ENCODE data around the gene PRMT2.

DNA sequence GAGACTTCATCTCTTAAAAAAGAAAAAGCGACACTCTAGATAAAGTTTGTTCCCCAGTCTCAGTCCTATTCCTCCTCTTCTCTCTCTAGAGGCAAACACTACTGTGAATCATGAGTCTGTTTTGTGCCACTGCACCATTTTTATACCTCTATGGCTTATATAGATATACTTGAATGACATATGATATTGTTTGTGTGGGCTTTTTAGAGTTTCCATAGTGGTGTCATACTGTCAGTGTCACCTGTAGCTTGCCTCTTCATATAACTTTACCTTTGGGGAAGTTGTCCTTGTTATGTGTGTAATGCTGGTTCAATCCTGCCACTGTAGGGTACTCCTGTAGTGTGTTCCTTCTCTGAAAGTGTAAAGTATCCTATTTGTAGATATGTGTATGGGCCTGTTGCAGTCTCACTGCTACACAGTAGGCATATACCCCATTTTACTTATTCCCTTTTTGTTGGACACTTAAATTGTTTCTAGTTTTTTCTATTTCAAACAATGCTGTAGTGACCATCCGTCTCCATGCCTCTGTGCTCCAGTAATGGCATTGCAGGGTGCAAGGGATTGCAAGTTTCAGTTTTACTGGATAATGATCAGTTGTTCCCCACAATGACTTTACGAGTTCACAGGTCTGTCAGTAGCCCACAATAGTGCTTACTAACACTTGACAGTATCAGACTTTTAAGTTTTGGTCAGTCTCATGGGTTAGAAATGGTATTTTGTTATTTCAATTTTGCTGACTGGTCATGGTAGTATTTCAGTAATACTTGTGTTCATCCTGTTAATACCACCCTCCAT lies 2.7 kb downstream of the PRMT2 start:
- TF ChIP-seq GABPA (IDR thresholded peaks at IDR 0.05; ENCODE audit: low read depth) (no peak), REST (IDR thresholded peaks at IDR 0.05; ENCODE audit: insufficient replicate concordance, low read depth) (no peak), CTCF (IDR thresholded peaks at IDR 0.05; ENCODE audit: insufficient read depth, low read length) (no peak)
